NCI-H446 treated with DMSO at 0.1 percent for 48 hours (cell line): Measurements from ENCODE around the gene ATP8A2.

ENCODE experiments used
- DNase-seq: peaks from one replicate; lab custom pipeline; 2025; lab: John Stamatoyannopoulos, UW

ATP8A2 gene

GRCh38 chr13:25686831-25687470 is 315.2 kb downstream of the ATP8A2 start:
- no peak for DNase-seq

- DNase-seq: no peak
Observed at GRCh38 chr13:25687471-25688225, 315.9 kb downstream of the ATP8A2 start.

DNA sequence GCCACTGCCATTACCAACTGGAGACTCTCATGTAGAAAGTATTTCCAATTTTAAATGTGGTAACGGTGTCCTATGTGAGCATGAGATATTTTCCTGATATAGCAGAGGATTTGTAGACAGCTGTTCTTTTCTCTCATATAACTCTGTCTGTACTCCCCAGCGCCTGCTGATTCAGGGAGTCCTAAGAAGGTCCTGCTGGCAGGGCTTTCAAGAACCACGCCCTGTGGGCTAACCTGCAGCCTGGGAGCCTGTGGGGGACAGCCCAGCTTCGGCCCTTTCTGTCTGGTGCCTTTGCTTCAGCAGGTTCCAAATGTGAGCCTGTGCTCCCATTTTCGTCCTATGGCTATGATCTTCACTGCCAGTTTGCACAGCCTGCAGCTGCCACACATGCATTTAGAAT is 316.8 kb downstream of the ATP8A2 start:
- no peak for DNase-seq

- DNase-seq: no peak
Observed at GRCh38 chr13:25689539-25689938, 317.8 kb downstream of the ATP8A2 start.

DNA sequence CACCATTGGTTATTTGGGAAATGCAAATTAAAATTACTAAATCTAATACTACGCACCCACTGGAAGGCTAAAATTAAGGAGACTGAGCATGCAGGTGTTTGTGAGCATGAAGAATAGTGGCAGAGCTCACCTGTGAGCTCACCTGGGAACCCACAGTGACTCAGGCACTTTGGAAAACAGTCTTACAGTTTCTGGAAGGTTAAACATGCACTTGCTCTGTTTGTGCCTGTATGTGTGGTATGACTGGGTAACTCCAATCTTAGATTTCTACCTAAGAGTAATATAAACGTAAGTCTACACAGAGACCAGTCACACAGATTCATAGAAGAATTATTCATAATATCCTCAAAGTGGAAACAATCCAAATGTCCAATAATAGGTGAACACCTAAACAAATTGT is 318.8 kb downstream of the ATP8A2 start:
- DNase-seq: no peak

DNA sequence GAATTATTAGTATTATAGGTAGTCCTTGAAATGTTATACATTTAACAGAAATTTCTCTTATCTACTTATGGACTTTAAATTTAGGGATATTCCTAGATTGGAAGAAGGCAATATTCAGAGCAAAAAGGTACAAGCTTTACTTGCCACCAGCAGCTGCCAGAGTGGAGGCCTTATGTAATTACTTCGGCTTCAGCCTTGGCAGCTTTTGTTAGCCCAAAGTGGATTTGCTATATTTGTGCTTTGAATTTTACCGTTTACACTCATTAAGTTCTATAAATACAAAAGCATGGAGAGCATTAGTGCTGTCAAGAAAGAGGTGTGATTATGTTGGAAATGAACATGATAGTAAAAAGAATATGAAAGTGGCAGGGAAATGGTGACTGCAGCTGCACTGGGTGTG is 319.9 kb downstream of the ATP8A2 start:
- no peak for DNase-seq

GRCh38 chr13:25692099-25692498 is 320.3 kb downstream of the ATP8A2 start:
- DNase-seq: no peak

- no peak for DNase-seq
Observed at GRCh38 chr13:25699056-25699455, 327.3 kb downstream of the ATP8A2 start.

DNA sequence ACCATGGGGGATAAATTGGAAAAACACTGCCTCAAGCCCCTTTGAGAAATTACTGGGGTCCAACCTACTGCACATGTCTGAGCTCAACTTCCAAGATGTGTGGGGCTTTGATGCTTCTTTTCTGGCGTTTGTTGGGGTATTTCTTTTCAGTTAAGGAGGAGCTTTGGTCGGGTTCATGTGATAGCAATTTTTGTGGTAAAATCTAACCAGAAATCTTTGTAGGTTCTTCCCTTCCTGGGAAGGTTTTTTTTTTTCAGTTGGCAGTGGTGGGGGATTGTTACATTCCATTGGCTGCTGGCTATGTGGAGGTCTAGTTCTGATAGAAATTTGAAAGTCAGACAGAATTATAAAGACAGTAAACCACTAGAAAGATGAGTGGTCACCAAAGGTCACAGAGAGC is 327.8 kb downstream of the ATP8A2 start:
- no peak for DNase-seq

- DNase-seq: no peak
Observed at GRCh38 chr13:25701304-25701703, 329.5 kb downstream of the ATP8A2 start.

- DNase-seq: no peak
Observed at GRCh38 chr13:25702386-25702785, 330.6 kb downstream of the ATP8A2 start.

DNA sequence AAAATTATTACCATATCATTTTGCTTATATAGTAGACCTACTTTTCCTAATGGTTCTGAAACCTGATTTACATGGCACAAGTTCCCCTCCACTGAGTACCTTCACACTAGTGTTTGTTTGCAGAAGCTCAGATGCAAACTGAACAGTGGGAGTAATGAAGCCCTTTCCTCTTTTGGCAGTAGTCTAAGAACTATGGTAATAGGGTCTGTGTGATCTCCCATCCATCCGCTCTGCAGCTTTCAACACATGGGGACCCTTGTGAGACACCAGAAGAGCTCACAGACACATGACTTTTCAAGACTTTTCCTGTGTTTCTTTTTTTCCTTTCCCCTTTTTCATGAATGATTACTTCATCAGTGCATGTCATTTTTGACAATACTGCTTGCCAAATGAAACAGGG is 336.0 kb downstream of the ATP8A2 start:
- no peak for DNase-seq

DNA sequence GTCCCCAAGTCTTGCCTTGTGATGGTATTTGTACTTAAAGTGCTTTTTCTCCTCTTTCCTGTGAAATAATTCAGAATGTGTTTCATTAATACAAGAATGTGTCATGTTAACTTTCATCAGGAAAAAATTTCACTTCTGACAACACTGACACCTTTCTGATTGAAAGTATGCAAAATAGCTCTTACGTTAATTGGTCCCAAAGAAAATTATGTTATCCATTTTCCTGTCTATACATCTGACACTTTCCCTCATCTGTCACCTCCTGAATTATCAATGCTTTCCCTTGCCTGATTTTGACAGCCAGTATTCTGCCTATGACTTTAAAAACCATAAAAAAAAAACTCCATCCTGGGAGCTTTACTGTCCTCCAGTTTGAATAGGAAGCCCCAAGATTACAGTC is 336.5 kb downstream of the ATP8A2 start:
- DNase-seq: no peak

- DNase-seq: no peak
Observed at GRCh38 chr13:25709088-25709487, 337.3 kb downstream of the ATP8A2 start.

GRCh38 chr13:25715760-25716159 is 344.0 kb downstream of the ATP8A2 start:
- DNase-seq: no peak

GRCh38 chr13:25717666-25718197 is 346.0 kb downstream of the ATP8A2 start:
- DNase-seq: no peak

DNA sequence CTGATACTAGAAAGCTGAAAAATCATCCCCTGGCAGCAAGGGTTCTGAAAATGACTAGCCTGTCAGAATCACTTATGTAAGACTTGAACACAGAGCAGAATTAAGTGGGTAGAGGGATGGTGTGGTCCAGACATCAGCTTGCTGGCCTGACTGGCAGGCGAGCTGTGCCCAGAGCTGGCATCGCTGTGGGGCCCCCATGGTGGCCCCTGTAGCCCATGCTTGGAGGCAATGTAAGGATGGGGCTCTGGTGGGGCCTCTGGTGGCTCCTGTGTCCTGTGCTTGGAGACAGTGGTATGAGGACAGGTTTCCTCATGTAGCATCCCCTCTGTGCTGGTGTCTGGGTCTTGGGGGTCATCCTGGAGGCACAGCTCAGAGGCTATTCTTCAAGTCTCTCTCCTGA is 347.9 kb downstream of the ATP8A2 start:
- DNase-seq: no peak

DNA sequence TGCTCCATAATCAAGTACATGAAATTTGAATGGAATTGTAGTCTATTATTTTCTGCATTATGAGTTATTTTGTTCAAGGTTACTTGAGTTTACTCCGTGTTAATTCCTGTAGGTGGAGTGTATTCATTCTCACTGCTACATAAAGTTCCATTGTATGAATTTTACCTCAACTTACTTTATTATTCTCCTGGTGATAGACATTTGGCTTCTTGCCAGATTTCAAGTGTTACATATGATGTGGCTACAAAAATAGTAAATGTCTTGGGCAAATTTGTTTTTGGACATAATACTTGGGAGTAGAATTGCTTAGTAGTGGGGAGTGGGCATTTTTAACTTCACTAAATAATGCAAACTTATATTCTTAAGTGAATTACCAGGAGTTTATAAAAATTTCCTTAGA is 351.1 kb downstream of the ATP8A2 start:
- no peak for DNase-seq

DNA sequence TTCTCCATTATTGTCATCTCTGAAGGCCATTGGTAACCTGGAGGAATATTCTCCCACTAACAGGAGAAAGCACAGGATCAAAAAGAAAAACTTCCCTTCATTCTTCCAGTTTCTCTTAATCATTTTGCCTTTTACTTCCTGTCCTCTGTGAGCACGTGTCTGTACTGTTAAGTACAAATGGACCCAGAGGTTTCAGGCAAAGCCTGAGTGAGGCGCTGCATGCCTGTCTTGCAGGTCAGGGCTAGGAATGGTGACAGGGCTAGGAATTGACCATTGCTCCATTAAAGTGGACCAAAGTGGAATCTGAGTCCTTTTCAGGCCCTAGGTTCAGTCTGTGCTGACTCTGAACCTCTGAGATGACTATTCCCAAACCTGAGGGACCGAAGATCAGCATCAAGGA is 353.3 kb downstream of the ATP8A2 start:
- DNase-seq: no peak

DNA sequence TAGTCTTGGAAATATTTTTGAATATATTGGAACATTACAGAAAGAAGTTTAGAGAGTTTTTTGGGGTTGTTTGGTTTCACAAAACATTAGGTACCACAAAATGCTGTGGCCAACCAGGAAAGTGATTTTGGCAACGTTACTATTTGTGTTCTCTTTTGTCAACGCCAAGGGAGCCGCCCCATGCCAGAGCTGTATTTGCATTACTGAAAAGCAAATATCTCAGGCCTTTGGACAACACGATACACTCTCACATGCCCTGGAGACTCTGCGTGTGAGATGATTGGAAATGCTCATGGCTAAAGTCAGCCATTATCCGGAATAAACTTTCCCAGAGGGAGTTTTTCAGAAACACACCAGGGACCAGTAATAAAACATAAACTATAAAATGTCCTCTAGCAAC is 355.5 kb downstream of the ATP8A2 start:
- DNase-seq: no peak

DNA sequence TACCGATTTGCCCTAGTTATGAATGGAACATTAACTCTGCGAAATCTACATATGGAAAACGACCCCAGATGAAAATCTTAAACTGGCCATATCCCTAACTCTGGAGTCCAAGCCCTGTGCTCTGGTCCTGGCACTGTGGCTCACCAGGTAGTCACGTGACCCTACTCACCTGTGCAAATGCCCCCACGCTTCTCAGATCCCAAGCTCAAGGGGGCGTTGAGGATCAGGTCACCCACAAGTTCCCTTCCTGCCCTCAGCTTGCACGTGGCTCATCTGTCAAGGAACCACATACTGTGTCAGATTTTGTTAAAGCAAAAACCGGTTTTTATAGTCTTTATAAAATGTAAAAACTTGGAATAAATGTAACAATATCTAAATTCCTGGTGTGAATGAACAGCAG is 356.0 kb downstream of the ATP8A2 start:
- DNase-seq: no peak

DNA sequence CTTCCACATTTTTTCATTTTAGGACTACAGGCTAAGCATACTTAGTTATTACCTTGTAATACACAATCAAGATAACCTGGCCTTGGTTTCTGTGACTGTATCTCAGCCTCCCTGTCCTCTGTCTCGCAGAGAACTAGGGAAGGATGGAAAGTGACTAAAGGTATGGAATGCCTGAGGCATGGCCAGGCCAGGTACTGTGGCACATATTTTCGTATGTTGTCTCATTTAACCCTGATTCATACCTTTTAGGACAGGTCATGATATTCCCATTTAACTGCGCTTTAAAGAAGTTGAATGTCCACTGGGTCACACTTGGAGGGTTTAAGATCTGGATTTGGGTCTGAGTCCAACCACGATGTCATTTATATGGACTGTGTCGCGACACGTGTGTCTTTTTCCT is 357.4 kb downstream of the ATP8A2 start:
- no peak for DNase-seq

- DNase-seq: no peak
Observed at GRCh38 chr13:25731037-25731436, 359.3 kb downstream of the ATP8A2 start.

GRCh38 chr13:25731536-25731935 is 359.8 kb downstream of the ATP8A2 start:
- no peak for DNase-seq
